Esophagus mucosa (tissue), 1 donor: ENCODE results near the gene STK32B. TPM values are rescaled to one million over a fixed set of nuclear protein-coding genes. Genes with fewer than 3 reads are reported as not detected.
A peak's percentile ranks its signal among the peaks of the same experiment; 100 is the strongest.
"Not testable (repeated sequence)": the region's sequence is repeated elsewhere in the genome, so short reads cannot be mapped to it uniquely, and the experiment has no call there.

Source experiments
- ATAC-seq: fragments of 200-7000 bp; cut with Tn5 transposase; one replicate; pipeline ENCODE4 v1.9.1; 2020
- total RNA-seq: library from RNA; stranded (reverse); gene quantifications from one replicate; pipeline ENCODE4 v1.2.4, GENCODE V29; 2023
- donor health status: DM: yes; HTN: yes; CAD: no.

The STK32B gene
- total RNA-seq, 1 donor from 2014 or later = 0.28 TPM

DNA sequence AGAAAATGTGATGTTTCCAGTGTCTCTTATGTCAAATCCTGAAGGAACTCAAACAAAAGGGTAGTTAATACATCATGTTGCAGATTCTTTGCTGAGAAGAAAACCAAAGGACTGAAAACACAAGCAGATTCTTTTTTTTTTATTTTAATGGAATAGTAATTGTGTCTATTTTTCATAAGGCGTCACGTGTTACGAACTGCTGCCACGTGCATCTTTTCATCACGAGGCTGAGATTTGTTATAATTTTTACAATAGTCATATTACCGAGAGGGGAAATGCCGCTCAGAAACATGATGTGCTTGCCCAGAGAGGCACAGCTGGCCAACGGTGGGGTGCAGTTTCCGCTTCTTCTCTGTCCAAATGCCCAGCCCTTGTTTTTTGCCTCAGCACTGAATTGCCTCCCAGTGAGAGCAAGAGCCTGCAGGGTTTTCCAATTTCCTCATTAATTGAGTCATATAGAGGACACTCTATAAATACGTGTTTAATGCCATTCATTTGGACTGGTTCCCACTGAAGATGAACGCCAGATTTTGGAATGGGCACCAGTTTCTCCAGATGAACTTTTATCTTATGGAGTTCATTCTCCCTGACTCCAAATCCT, 225.3 kb downstream of the STK32B start:
- no peak for ATAC-seq

DNA sequence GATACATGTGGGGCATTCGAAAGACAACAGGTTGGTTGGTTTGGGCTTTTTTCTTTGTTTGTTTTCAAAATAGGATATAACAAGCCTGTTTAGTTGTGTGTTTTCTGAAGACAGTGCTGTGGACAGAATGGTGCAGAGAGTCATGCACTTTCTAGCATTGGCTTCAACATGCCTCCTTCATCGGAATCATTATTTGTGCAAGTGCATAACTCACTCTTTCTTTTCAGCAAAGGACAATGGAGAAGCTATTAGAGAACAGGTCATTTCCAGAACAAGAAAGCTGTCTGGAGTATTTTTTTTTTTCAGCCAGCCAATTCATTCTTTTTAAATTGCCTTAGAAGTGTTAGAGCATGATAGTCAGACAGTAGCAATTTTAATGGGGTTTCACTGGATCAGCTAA, 225.8 kb downstream of the STK32B start:
- ATAC-seq = no peak

DNA sequence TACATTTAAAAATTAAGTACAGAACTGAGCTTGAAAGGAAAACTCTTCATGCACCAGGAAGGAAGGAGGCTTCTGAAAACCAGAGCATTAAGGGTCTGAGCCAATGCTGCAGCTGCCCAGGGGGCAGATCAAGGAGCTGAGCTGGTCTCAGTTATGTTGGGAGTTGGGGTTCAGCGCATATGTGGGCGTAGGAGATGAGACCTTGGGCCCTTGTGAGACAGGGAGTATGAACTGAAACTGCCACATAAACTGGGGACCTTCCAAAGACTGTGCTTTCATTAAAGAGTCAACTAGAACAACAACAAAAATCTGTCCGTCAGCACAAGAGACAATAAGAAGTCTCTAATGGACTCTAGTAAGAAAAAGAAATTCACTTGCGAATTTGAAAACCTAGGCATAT, 226.9 kb downstream of the STK32B start:
- ATAC-seq = no peak

DNA sequence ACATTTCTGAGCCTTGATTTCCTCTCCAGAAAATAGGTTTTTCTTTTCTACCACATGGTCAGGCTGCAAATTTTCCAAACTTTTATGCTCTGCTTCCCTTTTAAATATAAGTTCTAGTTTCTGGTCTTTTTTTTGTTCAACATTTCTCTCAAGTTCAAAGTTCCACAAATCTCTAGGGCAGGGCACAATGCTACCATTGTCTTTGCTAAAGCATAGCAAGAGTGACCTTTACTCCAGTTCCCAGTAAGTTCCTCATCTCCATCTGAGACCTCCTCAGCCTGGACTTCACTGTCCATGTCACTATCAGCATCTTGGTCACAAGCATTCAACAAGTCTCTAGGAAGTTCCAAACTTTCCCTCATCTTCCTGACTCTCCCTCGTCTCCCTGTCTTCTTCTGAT, 228.8 kb downstream of the STK32B start:
- not testable (repeated sequence) for ATAC-seq

DNA sequence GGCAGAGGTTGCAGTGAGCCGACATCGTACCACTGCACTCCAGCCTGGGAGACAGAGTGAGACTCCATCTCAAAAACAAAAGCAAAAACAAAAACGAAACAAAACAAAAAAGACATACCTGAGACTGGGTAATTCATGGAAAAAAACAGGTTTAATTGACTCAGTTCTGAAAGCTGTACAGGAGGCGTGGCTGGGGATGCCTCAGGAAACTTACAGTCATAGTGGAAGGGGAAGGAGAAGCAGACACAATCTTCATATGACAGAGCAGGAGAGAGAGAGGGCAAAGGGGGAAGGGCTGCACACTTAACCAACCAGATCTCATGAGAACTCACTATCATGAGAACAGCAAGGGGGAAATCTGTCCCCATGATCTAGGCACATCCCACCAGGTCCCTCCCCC, 229.5 kb downstream of the STK32B start:
- no peak for ATAC-seq

DNA sequence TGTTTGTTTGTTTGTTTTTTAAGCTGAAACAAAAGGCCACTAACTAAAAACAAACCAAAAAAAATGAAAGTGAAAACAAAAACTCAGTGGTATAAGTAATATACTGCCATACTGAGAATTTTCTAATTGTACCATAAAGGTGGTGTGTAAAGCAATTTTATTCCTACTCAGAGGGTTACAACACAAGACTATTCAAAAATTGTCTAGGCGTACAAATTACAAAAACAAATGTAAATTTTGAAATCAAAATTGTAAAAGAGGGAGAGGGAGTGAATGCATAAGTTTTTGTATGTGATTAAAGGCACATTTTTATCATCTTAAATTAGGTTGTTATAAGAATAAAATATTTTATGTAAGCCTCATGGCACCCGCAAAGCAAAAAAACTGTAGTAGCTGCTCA, 232.6 kb downstream of the STK32B start:
- ATAC-seq = no peak

DNA sequence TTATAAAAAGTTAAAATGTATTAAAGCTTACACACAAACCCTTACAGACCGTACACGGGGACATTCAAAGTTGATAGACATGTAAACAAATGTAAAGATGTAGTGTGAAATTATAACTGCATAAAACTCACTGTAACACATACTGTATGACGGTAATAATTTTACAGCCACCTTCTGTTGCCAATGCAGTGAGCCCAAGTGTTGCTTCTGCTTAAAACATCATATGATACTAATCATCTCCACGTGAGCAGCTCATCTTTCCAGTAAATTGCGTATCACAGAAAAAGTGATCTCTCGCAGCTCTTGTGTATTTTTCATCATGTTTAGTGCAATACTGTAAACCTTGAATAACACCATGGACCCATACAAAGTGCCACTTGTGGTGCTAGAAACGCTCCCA, 233.2 kb downstream of the STK32B start:
- no peak for ATAC-seq

DNA sequence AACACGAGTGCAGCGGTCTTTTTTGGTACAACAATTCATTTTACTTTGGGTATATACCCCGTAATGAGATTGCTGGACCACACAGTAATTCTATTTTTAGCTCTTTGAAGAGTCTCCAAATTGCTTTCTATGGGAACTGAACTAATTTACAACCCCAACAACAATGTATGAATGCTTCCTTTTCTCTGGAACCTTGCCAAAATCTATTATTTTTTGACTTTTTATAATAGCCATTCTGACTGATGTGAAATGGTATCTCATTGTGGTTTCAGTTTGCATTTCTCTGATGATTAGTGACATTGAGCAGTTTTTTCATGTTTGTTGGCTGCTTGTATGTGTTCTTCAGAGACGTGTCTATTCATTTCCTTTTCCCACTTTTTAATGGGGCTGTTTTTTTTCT, 240.8 kb downstream of the STK32B start:
- no peak for ATAC-seq

DNA sequence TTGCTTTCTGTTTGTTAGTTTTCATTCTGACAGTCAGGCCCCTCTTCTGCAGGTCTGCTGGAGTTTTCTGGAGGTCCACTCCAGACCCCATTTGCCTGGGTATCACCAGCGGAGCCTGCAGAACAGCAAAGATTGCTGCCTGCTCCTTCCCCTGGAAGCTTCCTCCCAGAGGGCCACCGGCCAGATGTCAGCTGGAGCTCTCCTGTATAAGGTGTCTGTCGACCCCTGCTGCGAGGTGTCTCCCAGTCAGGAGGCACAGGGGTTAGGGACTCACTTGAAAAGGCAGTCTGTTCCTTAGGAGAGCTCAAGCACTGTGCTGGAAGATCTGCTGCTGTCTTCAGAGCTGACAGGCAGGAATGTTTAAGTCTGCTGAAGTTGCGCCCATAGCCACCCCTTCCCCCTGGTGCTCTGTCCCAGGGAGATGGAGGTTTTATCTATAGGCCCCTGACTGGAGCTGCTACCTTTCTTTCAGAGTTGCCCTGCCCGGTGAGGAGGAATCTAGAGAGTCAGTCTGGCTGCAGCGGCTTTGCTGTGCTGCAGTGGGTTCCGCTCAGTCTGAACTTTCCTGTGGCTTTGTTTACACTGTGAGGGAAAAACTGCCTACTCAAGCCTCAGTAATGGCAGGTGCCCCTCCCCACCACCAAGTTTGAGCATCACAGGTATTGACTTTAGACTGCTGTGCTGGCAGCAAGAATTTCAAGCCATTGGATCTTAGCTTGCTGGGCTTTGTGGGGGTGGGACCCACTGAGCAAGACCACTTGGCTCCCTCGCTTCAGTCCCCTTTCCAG, 246.9 kb downstream of the STK32B start:
- not testable (repeated sequence) for ATAC-seq

DNA sequence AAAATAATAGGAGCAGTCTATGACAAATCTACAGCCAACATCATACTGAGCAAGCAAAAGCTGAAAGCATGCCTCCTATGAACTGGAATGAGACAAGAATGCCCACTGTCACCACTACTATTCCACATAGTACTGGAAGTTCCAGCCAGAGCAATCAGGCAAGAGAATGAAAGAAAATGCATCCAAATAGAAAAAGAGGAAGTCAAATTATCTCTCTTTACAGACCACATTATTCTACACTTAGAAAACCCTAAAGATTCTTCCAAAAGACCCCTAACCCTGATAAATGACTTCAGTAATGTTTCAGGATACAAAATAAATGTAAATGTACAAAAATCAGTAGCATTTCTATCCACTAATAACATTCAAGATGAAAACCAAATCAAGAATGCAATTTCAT, 249.0 kb downstream of the STK32B start:
- no peak for ATAC-seq

DNA sequence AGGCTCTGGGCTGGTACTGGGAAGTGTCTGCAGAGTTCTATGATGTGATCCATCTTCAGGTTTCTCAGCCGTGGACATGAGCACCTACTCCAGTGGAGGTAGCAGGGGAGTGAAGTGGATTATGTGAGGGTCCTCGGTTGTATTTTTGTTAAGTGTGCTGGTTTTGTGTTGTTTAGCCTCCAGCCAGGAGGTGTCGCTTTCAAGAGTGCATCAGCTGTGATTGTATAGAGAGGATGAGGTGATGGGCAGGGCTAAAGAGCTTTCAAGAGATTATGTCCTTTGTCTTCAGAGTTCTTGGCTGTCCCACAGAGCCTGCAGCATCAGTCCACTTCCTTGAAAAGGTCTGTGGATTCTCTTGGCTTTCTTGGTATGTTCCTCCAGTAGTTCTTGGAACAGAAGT, 256.6 kb downstream of the STK32B start:
- no peak for ATAC-seq

DNA sequence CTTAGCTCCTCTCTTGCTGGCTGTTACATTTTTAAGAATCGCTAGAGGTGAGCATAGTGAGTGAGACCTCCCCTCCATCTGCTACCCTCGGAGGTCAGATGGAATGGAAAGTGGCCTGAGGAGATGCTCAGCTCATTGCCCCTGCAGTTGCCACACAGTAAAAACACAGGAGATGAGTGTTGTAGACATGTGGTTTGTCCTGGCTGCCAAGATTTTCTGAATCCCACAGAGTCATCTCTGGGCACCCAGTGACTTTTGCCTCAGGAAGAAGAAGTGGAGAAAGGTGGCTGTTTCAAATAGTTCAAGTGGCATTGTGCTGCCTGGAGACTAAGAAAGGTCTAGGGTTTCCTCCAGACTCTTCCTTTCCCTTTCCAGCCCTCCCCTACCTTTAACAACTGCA, 271.0 kb downstream of the STK32B start:
- ATAC-seq = no peak

DNA sequence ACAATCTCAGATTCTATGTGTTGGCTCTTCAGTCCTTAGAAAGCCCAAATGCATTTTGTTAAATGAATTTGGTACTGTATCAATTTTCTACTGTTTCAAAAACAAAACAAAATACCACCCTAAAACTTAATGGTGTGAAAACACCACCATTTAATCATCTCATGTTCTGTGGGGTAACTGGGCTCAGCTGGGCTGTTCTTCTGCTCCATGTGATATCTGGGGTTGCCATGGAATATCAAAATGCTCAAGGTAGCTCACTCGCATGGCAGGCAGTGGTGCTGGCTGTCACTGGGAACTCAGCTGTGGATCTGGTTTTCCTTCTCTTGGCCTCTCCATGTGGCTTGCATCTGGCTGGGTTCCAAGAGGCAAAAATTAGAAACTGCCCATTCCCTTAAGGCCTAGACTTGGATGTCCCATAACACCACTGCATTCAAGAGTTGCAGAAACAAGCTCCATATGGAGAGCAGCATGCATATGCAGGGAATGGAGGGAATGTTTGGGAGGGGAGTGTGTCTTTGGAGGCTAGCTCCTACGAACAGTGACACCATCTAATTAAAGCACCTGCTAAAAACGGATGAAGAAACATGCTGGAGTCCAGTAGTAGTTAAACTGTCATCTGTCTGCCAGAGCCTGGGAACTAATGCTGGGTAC, 279.2 kb downstream of the STK32B start:
- ATAC-seq = no peak

DNA sequence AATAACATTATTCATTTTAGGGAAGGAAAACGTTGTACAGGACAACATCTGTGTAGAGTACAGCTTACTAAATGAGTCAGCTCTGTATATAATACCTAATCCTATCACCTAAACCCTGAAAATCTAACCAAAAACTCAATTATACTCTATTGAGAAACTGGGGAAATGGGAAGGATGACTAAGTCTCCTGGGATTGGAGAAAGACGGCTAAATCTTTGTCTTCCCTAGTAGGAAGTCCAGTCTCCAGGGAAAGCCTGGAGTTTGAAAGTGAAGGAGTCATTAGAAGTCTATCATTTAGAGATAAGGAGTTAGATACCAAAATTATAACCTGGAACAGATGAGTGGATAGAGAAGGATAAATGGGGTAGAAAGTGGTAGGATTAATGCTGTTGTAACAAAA, 286.5 kb downstream of the STK32B start:
- no peak for ATAC-seq

DNA sequence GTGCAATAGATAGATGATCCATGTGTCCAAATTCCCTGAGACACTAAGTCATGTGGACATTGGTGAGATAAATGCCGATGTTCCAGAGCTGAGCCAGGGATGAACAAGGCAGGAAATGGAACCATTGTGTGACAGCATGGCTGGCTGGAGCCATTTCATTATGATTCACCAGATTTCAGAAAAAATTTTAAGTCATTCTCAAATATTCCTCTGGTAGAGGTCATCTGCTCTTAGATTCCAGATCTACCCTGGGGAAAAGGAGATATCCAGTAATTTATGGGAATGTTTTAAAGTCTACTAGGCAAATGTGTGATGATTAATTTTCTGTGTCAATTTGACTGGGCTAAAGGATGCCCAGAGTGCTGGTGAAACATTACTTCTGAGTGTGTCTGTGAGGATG, 287.3 kb downstream of the STK32B start:
- no peak for ATAC-seq

DNA sequence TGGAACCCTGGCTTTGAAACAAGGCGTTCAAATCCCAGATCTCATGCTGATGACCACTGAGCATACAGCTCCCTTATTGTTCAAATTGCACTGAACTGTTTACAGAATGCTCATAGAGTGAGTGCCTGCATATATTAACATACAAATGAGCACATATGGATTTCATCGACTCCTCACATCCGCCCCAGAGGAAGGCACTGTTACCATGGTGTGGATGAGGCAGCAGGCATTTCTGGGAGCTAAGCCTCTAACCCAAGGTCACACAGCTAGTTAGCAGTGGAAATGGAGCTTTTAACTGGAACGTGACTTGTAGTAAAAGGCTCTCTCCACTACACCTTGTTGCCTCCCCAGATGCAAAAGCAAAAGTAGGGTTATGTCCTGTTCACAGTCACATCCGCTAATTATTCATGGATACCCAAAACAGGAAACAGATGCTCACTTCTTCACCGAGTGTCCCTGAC, 289.7 kb downstream of the STK32B start:
- no peak for ATAC-seq

DNA sequence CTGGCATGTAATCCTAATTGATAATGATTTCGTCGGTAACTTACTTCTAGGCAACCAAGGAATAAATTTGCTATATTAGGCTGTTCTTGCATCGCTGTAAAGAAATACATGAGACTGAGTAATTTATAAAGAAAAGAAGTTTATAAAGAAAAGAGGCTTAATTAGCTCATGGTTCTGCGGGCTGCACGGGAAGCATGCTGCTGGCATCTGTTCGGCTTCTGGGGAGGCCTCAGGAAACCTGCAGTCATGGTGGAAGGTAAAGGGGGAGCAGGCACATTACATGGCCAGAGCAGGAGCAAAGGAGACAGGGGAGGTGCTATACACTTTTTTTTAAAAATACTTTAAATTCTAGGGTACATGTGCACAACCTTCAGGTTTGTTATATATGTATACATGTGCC, 290.2 kb downstream of the STK32B start:
- no peak for ATAC-seq

DNA sequence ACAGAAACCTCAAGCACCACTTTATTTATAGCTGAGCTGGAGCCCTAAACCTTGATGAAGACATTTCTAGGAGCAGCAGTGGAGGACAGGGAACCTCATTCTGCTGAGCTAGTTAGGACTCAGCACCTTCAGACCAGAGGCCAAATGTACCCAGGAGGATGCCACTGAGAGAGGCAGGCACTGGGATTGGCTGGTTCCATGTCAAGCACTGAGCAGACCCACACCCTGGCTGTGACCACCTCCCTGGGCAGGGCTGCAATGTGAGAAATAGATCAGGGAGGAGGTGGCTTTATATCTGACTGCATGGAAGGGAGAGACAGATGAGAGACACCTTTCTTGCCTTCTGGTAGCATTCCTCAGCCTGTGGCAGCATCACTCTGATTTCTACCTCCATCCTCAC, 304.6 kb downstream of the STK32B start:
- ATAC-seq = no peak

DNA sequence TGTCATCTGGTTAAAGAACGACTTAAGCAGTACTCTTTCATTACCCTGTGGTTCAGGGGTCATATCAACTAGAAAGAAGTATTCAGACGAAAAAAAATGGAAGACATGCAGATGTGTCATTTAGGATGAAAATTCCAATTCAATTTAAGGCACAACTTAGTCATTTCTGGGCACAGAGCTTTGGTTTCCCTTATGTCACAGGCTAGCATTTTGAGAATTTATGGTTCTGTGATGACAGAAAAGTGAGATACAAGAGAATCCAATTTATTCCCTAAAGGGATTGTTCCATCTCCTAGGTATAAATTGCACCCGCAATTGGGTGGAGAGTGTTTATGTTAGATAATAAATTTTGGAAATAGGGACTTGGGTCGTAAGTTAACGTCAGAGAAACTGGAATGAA, 306.6 kb downstream of the STK32B start:
- no peak for ATAC-seq

DNA sequence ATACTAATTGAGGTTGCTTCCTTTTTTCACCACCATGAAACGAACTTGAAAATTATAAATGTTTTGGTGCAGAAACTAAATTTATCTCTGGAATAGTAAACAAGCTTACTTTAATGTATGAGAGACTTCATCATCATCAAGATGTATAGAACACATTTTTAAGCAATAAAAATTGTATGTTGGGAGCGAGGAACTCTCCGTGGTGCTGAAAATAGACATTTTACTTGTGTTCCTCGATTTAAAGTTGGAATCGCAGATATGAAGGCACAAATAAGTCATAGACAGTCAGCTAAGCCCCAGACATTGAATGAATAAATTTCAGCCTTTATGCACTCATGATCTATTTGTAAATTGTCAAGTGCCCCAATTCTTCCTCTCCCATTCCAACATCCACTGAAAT, 310.7 kb downstream of the STK32B start:
- no peak for ATAC-seq

DNA sequence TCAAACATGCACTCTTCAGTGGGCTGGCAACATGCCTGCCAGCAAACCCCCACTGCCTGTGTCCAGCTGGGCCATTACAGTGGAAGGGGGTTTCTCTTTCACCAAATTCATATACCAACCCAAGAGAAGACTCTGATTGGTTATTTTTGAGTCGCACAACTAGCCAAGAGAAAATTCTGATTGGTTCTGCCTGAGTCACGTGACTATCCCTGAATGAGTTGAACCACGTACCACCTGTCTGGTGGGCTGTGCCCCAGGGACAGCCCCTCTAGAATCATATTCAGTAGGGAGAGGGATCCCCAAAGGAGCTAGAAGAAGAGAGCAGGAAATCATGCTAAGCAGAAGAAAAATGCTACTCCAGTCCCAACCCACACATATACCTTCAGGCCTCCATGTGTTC, 313.1 kb downstream of the STK32B start:
- no peak for ATAC-seq

DNA sequence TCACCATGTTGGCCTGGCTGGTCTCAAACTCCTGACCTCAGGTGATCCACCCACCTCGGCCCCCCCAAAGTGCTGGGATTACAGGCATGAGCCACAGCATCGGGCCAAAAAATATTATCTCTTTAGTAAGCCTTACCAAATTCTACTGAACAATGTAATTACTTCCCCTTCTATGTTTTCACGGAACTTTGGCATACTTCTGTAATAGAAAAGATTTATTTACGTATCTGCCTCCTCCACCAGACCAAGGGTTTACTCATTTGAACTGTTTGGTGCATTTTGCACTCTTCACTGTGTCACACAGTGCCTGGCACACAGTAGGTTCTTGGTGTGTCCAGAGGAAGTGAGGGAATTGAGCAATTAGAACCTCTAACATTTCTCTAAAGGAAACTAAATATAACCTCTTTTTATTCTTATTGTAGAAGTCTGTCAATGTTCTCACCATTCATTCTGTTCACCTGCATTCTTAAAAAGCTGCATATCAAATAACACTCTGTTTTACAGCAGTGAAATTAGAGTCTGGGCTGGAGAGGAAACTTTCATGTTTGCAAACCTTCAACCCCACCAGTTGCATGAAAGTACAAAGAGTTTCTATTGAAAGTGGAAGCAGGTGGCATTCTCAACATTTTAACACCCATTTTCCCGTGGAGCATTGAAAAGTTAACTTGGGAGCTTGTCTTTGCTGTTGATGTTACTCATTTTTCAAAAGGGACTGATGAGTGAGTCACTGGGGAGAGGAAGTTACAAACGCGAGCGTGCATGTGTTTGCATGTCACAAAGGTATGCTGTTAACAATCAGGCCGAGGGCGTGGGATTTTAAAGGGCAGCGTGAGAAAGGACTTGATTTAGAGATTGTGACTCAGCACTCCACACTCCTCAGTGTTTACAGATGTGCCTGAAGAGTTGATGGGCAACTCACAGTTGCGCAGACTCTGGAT, 314.1 kb downstream of the STK32B start:
- peak; percentile 99 for ATAC-seq

DNA sequence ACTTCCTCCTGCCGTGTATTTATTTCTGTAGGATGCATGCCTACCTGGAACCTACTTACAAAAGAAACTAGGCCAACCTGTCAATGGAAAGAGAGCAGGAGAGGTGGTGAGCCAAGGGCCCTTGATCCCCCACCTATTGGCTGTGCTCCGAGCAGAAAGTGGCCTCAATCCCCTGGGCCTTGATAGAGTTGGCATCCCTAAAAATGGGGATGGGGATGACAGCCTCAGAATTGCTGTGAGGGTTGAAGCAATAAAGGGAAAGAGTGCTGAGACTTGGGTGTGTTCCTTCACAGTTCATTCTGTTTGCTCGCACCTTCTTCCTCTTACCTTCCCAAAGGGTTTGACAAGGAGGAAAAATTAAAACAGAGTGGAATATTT, 314.7 kb downstream of the STK32B start:
- ATAC-seq = no peak
